Astrocyte of the cerebellum (primary cell): Measurements from ENCODE around the gene BLCAP.

Experiments used
- DNase-seq: peaks from one replicate; pipeline ENCODE4 v3.0.0-alpha.2; 2011; ENCODE audit warnings: low read depth
- H3K4me3 ChIP-seq: 2 replicates; pipeline ENCODE4 v1.5.1; 2011; ENCODE audit warnings: mild to moderate bottlenecking, low read depth, low read length, moderate library complexity
- CTCF ChIP-seq: IDR thresholded peaks from 2 replicates; pipeline ENCODE4 v1.5.1; 2012; ENCODE audit warnings: low read length, low read depth, moderate library complexity, mild to moderate bottlenecking; ENCODE audit errors: missing control alignments
- in situ Hi-C: cut with HindIII; loops from 2 replicates; pipeline ENCODE4 v1.10.0; 2017; ENCODE audit warnings: low sequenced_read_pairs

Gene BLCAP

GRCh38 chr20:37468886-37469285 lies 58.8 kb downstream of the BLCAP start:
- no peak overlapping the region for H3K4me3 ChIP-seq
- in situ Hi-C loops, result loop anchor here (5.0 kb wide), 1 partner anchor 48 kb away; no protein-coding TSS in a partner anchor
- DNase-seq, result no peak
- TF ChIP-seq CTCF, result no peak
